CD4-positive, alpha-beta T cell treated with Interferon alpha-2 for 1 hour (primary cell): ENCODE data around the gene MIS18BP1.
"Not testable (repeated sequence)": the region's sequence is repeated elsewhere in the genome, so short reads cannot be mapped to it uniquely, and the experiment has no call there.

Experiments used
- DNase-seq, 2 donors: peaks; one replicate each; pipeline ENCODE4 v3.0.0-alpha.2; 2020 to 2022

Gene MIS18BP1

GRCh38 chr14:45253070-45253753 is at the start of gene MIS18BP1:
Gene MIS18BP1 (minus strand): TSS chr14:45253202. CDS start chr14:45247286, 5,916 bp downstream.
- peak; percentile 94 to 96 for DNase-seq

- no peak for DNase-seq
Observed at GRCh38 chr14:45298423-45299117, 45.6 kb upstream of the MIS18BP1 start.

GRCh38 chr14:45294796-45295195 is 41.8 kb upstream of the MIS18BP1 start:
- not testable (repeated sequence) for DNase-seq

GRCh38 chr14:45290547-45290946 is 37.5 kb upstream of the MIS18BP1 start:
- no peak for DNase-seq

GRCh38 chr14:45287610-45288009 is 34.6 kb upstream of the MIS18BP1 start:
- no peak for DNase-seq

GRCh38 chr14:45284802-45285201 is 31.8 kb upstream of the MIS18BP1 start:
- DNase-seq, result no peak

- not testable (repeated sequence) for DNase-seq
Observed at GRCh38 chr14:45281731-45282400, 28.9 kb upstream of the MIS18BP1 start.

- DNase-seq, result no peak
Observed at GRCh38 chr14:45271858-45272537, 19.0 kb upstream of the MIS18BP1 start.

GRCh38 chr14:45270031-45270430 is 17.0 kb upstream of the MIS18BP1 start:
- DNase-seq, result no peak

GRCh38 chr14:45267071-45267470 is 14.1 kb upstream of the MIS18BP1 start:
- DNase-seq, result no peak

- no peak for DNase-seq
Observed at GRCh38 chr14:45262637-45263036, 9.6 kb upstream of the MIS18BP1 start.

- no peak for DNase-seq
Observed at GRCh38 chr14:45261209-45261608, 8.2 kb upstream of the MIS18BP1 start.

- no peak for DNase-seq
Observed at GRCh38 chr14:45258805-45259204, 5.8 kb upstream of the MIS18BP1 start.

GRCh38 chr14:45258073-45258472 is 5.1 kb upstream of the MIS18BP1 start:
- DNase-seq, result no peak

GRCh38 chr14:45254771-45255170 is 1.8 kb upstream of the MIS18BP1 start:
- DNase-seq, result no peak

GRCh38 chr14:45253754-45254310 is 830 bp upstream of the MIS18BP1 start:
- no peak for DNase-seq

- peak in 1 of 2 donors; percentile 23 for DNase-seq
Observed at GRCh38 chr14:45252366-45253069, 484 bp downstream of the MIS18BP1 start.

GRCh38 chr14:45251912-45252311 is 1.1 kb downstream of the MIS18BP1 start:
- DNase-seq, result peak; percentile 20 to 35

GRCh38 chr14:45249856-45250575 is 3.0 kb downstream of the MIS18BP1 start:
- peak in 1 of 2 donors; percentile 33 for DNase-seq

- DNase-seq, result no peak
Observed at GRCh38 chr14:45247427-45247826, 5.6 kb downstream of the MIS18BP1 start.

- DNase-seq, result no peak
Observed at GRCh38 chr14:45246691-45247090, 6.3 kb downstream of the MIS18BP1 start.

GRCh38 chr14:45246151-45246550 is 6.9 kb downstream of the MIS18BP1 start:
- no peak for DNase-seq
